HUES48 (cell line): ENCODE data around the gene SPARC.
"Not testable (repeated sequence)": the region's sequence is repeated elsewhere in the genome, so short reads cannot be mapped to it uniquely, and the experiment has no call there.

Experiments used
- H3K27ac ChIP-seq: one replicate; pipeline ENCODE4 v1.7.0; 2013; ENCODE audit warnings: low read depth, low read length, inconsistent platforms
- H3K27me3 ChIP-seq: 2 replicates; pipeline ENCODE4 v1.6.1; 2013; ENCODE audit warnings: mild to moderate bottlenecking, low read length; ENCODE audit not compliant: control insufficient read depth, insufficient read depth
- H3K36me3 ChIP-seq: 2 replicates; pipeline ENCODE4 v1.6.1; 2013; ENCODE audit warnings: low read length; ENCODE audit not compliant: control insufficient read depth, insufficient read depth
- H3K4me1 ChIP-seq: 2 replicates; pipeline ENCODE4 v1.6.1; 2013; ENCODE audit warnings: mild to moderate bottlenecking, low read length; ENCODE audit not compliant: control insufficient read depth, insufficient read depth
- H3K4me3 ChIP-seq: 2 replicates; pipeline ENCODE4 v1.5.1; 2013; ENCODE audit warnings: mild to moderate bottlenecking, low read depth, low read length
- H3K9ac ChIP-seq: 2 replicates; pipeline ENCODE4 v1.6.1; 2013; ENCODE audit warnings: mild to moderate bottlenecking, low read depth, low read length, moderate library complexity
- H3K9me3 ChIP-seq: 2 replicates; pipeline ENCODE4 v1.6.1; 2013; ENCODE audit warnings: low read length; ENCODE audit not compliant: control insufficient read depth, insufficient read depth

SPARC gene

GRCh38 chr5:151686674-151687407 lies at the start of gene SPARC:
Gene SPARC (minus strand): TSS chr5:151686915. CDS start chr5:151676188, 10,727 bp downstream.
- Histone ChIP-seq H3K36me3 (peaks cover under 1% of the 10 kb centered on the region), H3K27me3 (no peaks in the 10 kb centered on the region), H3K4me3 (peak within 1 kb of the TSS; percentile 84), H3K4me1 (peaks cover 37% of the 10 kb centered on the region), H3K27ac (peak within 1 kb of the TSS; percentile 95), H3K9me3 (no peaks in the 10 kb centered on the region), H3K9ac (peak within 1 kb of the TSS; percentile 64)

GRCh38 chr5:151735646-151736045 lies 48.9 kb upstream of the SPARC start:
- Histone ChIP-seq H3K9ac (no peak overlapping the region), H3K27ac (no peak overlapping the region), H3K36me3 (no peaks in the 10 kb centered on the region), H3K27me3 (no peaks in the 10 kb centered on the region), H3K4me1 (peaks cover 13% of the 10 kb centered on the region), H3K4me3 (no peak overlapping the region), H3K9me3 (no peaks in the 10 kb centered on the region)

- no peak overlapping the region for H3K9ac ChIP-seq
- no peak overlapping the region for H3K4me3 ChIP-seq
- peaks cover 5% of the 10 kb centered on the region for H3K9me3 ChIP-seq
- no peaks in the 10 kb centered on the region for H3K36me3 ChIP-seq
- no peaks in the 10 kb centered on the region for H3K27me3 ChIP-seq
- H3K27ac ChIP-seq, result no peak overlapping the region
- H3K4me1 ChIP-seq, result no peaks in the 10 kb centered on the region
These were observed 47.3 kb upstream of the SPARC start for GRCh38 chr5:151734064-151734408.

- H3K27ac ChIP-seq, result no peak overlapping the region
- peaks cover 5% of the 10 kb centered on the region for H3K9me3 ChIP-seq
- H3K9ac ChIP-seq, result no peak overlapping the region
- no peak overlapping the region for H3K4me3 ChIP-seq
- no peaks in the 10 kb centered on the region for H3K36me3 ChIP-seq
- no peaks in the 10 kb centered on the region for H3K4me1 ChIP-seq
- H3K27me3 ChIP-seq, result no peaks in the 10 kb centered on the region
These were observed 46.8 kb upstream of the SPARC start for GRCh38 chr5:151733358-151734063.

GRCh38 chr5:151730381-151730780 lies 43.7 kb upstream of the SPARC start:
- H3K27me3 ChIP-seq, result no peaks in the 10 kb centered on the region
- H3K36me3 ChIP-seq, result no peaks in the 10 kb centered on the region
- H3K9me3 ChIP-seq, result peaks cover 5% of the 10 kb centered on the region
- no peak overlapping the region for H3K9ac ChIP-seq
- no peak overlapping the region for H3K27ac ChIP-seq
- H3K4me1 ChIP-seq, result no peaks in the 10 kb centered on the region
- H3K4me3 ChIP-seq, result no peak overlapping the region; the same call in 1 of the 2 replicates

- not testable (repeated sequence) for H3K4me1 ChIP-seq, H3K9ac ChIP-seq, H3K4me3 ChIP-seq, H3K9me3 ChIP-seq, H3K36me3 ChIP-seq, H3K27me3 ChIP-seq
- H3K27ac ChIP-seq, result peak overlapping the region; percentile 35
These were observed 42.9 kb upstream of the SPARC start for GRCh38 chr5:151729597-151729996.

GRCh38 chr5:151724360-151724759 lies 37.6 kb upstream of the SPARC start:
- Histone ChIP-seq H3K4me3 (no peak overlapping the region), H3K9ac (no peak overlapping the region), H3K9me3 (no peaks in the 10 kb centered on the region; the same call in 1 of the 2 replicates), H3K36me3 (no peaks in the 10 kb centered on the region), H3K4me1 (peaks cover 15% of the 10 kb centered on the region), H3K27me3 (no peaks in the 10 kb centered on the region), H3K27ac (no peak overlapping the region)

GRCh38 chr5:151722546-151722945 lies 35.8 kb upstream of the SPARC start:
- H3K9me3 ChIP-seq, result no peaks in the 10 kb centered on the region
- H3K27ac ChIP-seq, result no peak overlapping the region
- no peak overlapping the region for H3K4me3 ChIP-seq
- no peaks in the 10 kb centered on the region for H3K27me3 ChIP-seq
- no peaks in the 10 kb centered on the region for H3K36me3 ChIP-seq
- peaks cover 15% of the 10 kb centered on the region for H3K4me1 ChIP-seq
- H3K9ac ChIP-seq, result no peak overlapping the region

GRCh38 chr5:151721812-151722391 lies 35.2 kb upstream of the SPARC start:
- Histone ChIP-seq H3K4me1 (peaks cover 15% of the 10 kb centered on the region), H3K27ac (no peak overlapping the region), H3K9ac (no peak overlapping the region), H3K4me3 (no peak overlapping the region), H3K27me3 (no peaks in the 10 kb centered on the region), H3K9me3 (no peaks in the 10 kb centered on the region), H3K36me3 (no peaks in the 10 kb centered on the region)

GRCh38 chr5:151721087-151721646 lies 34.5 kb upstream of the SPARC start:
- Histone ChIP-seq H3K9ac (peak overlapping the region; percentile 12; the same call in 1 of the 2 replicates), H3K36me3 (no peaks in the 10 kb centered on the region), H3K9me3 (no peaks in the 10 kb centered on the region), H3K27me3 (no peaks in the 10 kb centered on the region), H3K27ac (no peak overlapping the region), H3K4me3 (no peak overlapping the region), H3K4me1 (peaks cover 15% of the 10 kb centered on the region)

GRCh38 chr5:151720215-151720614 lies 33.5 kb upstream of the SPARC start:
- Histone ChIP-seq H3K4me3 (no peak overlapping the region), H3K36me3 (no peaks in the 10 kb centered on the region), H3K27ac (no peak overlapping the region), H3K4me1 (peaks cover 15% of the 10 kb centered on the region), H3K9ac (no peak overlapping the region), H3K27me3 (no peaks in the 10 kb centered on the region), H3K9me3 (no peaks in the 10 kb centered on the region)
